Measurements from ENCODE around the gene TRPC6.

The TRPC6 gene

GRCh38 chr11:101523634-101524260, 60.1 kb downstream of the TRPC6 start:
- TF ChIP-seq CTCF (IDR thresholded peaks at IDR 0.05; ENCODE audit: extremely low read depth, missing control alignments) = no peak
- no peak for DNase-seq (ENCODE audit: low spot score)

GRCh38 chr11:101523193-101523592, 60.6 kb downstream of the TRPC6 start:
- no peak for DNase-seq (ENCODE audit: low spot score)
- no peak for TF ChIP-seq CTCF (IDR thresholded peaks at IDR 0.05; ENCODE audit: extremely low read depth, missing control alignments)

- no peak for DNase-seq (ENCODE audit: low spot score)
- no peak for TF ChIP-seq CTCF (IDR thresholded peaks at IDR 0.05; ENCODE audit: extremely low read depth, missing control alignments)
Observed at GRCh38 chr11:101521821-101522220, 62.0 kb downstream of the TRPC6 start.

- no peak for TF ChIP-seq CTCF (IDR thresholded peaks at IDR 0.05; ENCODE audit: extremely low read depth, missing control alignments)
Observed at GRCh38 chr11:101516546-101516945, 67.3 kb downstream of the TRPC6 start.

GRCh38 chr11:101511065-101511464, 72.7 kb downstream of the TRPC6 start:
- TF ChIP-seq CTCF (IDR thresholded peaks at IDR 0.05; ENCODE audit: extremely low read depth, missing control alignments) = no peak
- DNase-seq (ENCODE audit: low spot score) = no peak

More at GRCh38 chr11:101516546-101516945, 67.3 kb downstream of the TRPC6 start:
- no peak for DNase-seq (ENCODE audit: low spot score)

GRCh38 chr11:101510591-101510990, 73.2 kb downstream of the TRPC6 start:
- TF ChIP-seq CTCF (IDR thresholded peaks at IDR 0.05; ENCODE audit: extremely low read depth, missing control alignments) = no peak
- DNase-seq (ENCODE audit: low spot score) = no peak

GRCh38 chr11:101509922-101510321, 73.9 kb downstream of the TRPC6 start:
- no peak for TF ChIP-seq CTCF (IDR thresholded peaks at IDR 0.05; ENCODE audit: extremely low read depth, missing control alignments)
- no peak for DNase-seq (ENCODE audit: low spot score)

All from GM20000 (cell line).